Natural killer cell (primary cell): ENCODE measurements around the gene TM2D3. TPM values are rescaled to one million over a fixed set of nuclear protein-coding genes. Genes with fewer than 3 reads are reported as not detected.
A peak's percentile ranks its signal among the peaks of the same experiment; 100 is the strongest.

ENCODE experiments used
- ATAC-seq, 3 donors: fragments of 150-1000 bp in 2 of 3; fragments of 200-7000 bp in 1 of 3; cut with Tn5 transposase; 1 replicate in 1 of 3; 2 replicates in 2 of 3; pipeline ENCODE4 v1.10.0; 2021; ENCODE audit warnings: mild to moderate bottlenecking in 2 of 3, moderate library complexity in 2 of 3
- DNase-seq, 2 donors: peaks; one replicate each; pipeline versions ENCODE4 v3.0.0 to v3.0.0-alpha.2; 2013 to 2021; ENCODE audit warnings: mixed read lengths in 1 of 2
- H3K27ac ChIP-seq: one replicate; pipeline ENCODE4 v1.5.1; 2013; ENCODE audit warnings: mild to moderate bottlenecking, low read length
- H3K27me3 ChIP-seq: one replicate; pipeline ENCODE4 v1.6.1; 2013; ENCODE audit warnings: low read length; ENCODE audit not compliant: control insufficient read depth, insufficient read depth
- H3K36me3 ChIP-seq: one replicate; pipeline ENCODE4 v1.6.1; 2013; ENCODE audit warnings: low read length; ENCODE audit not compliant: control insufficient read depth, insufficient read depth
- H3K4me1 ChIP-seq: one replicate; pipeline ENCODE4 v1.6.1; 2013; ENCODE audit warnings: low read length; ENCODE audit not compliant: control insufficient read depth, insufficient read depth
- H3K4me3 ChIP-seq: one replicate; pipeline ENCODE4 v1.5.1; 2013; ENCODE audit warnings: low read length
- H3K9me3 ChIP-seq: one replicate; pipeline ENCODE4 v1.6.1; 2013; ENCODE audit warnings: low read length; ENCODE audit not compliant: control insufficient read depth, insufficient read depth
- H3K27ac Mint-ChIP-seq, 2 donors: one replicate each; pipeline ENCODE4 v1.8.0; 2022; ENCODE audit warnings: mild to moderate bottlenecking in 2 of 2, mixed read lengths in 2 of 2, moderate library complexity in 1 of 2
- H3K27me3 Mint-ChIP-seq, 2 donors: one replicate each; pipeline ENCODE4 v1.8.0; 2022; ENCODE audit warnings: low read depth in 2 of 2, mixed read lengths in 2 of 2
- H3K36me3 Mint-ChIP-seq: one replicate; pipeline ENCODE4 v1.8.0; 2022; ENCODE audit warnings: mixed read lengths
- H3K4me1 Mint-ChIP-seq, 2 donors: one replicate each; pipeline ENCODE4 v1.8.0; 2022; ENCODE audit warnings: mixed read lengths in 2 of 2
- H3K4me3 Mint-ChIP-seq: one replicate; pipeline ENCODE4 v1.8.0; 2022; ENCODE audit warnings: mild to moderate bottlenecking, moderate library complexity, mixed read lengths
- H3K9me3 Mint-ChIP-seq, 2 donors: one replicate each; pipeline ENCODE4 v1.8.0; 2022; ENCODE audit warnings: mixed read lengths in 2 of 2
- CTCF ChIP-seq: fragments of 200-600 bp; IDR thresholded peaks from one replicate; pipeline ENCODE4 v1.8.0; 2022; ENCODE audit warnings: antibody characterized with exemption
- WGBS: methylation state at CpG from one replicate; pipeline ENCODE4 v1.1.7; 2013; ENCODE audit warnings: missing lambda C conversion rate; ENCODE audit not compliant: insufficient coverage; 5-methylcytosine and 5-hydroxymethylcytosine counted together
- intact Hi-C: fragments of 100-400 bp; cut with micrococcal nuclease; formaldehyde crosslinking; loops from one replicate; pipeline ENCODE4 v1.14.2; 2022
- total RNA-seq, 4 donors: library from RNA; stranded (reverse); fragments of 120-200 nt in 1 of 4; gene quantifications; one replicate each; pipeline versions ENCODE4 v1.2.3 to v1.2.4, GENCODE V29; 2013 to 2022

TM2D3 gene
- total RNA-seq, 3 donors from 2014 or later (not counting 1 experiment from before 2014, with no cell fraction given) = 59.4 to 76.4 (median 71.2) TPM

- intact Hi-C loops = no loop called here
- Histone ChIP-seq H3K9me3 (no peaks in the 10 kb centered on the region), H3K4me1 (peaks cover 19% of the 10 kb centered on the region), H3K27ac (no peak overlapping the region), H3K4me3 (no peak overlapping the region), H3K27me3 (no peaks in the 10 kb centered on the region), H3K36me3 (peaks cover 17% of the 10 kb centered on the region)
- TF ChIP-seq CTCF = no peak
- H3K4me3 Mint-ChIP-seq = peak overlapping the region; percentile 57
- no peaks in the 10 kb centered on the region for H3K27me3 Mint-ChIP-seq
- ATAC-seq (no peak), DNase-seq (no peak)
- 81% methylated on average over 8 of the region's 8 CpGs for WGBS
- peak overlapping the region in 1 of 2 donors; percentile 96 for H3K27ac Mint-ChIP-seq
- no peaks in the 10 kb centered on the region for H3K36me3 Mint-ChIP-seq
- no peaks in the 10 kb centered on the region for H3K9me3 Mint-ChIP-seq
- H3K4me1 Mint-ChIP-seq = peaks cover 20 to 24% of the 10 kb centered on the region in 2 donors
Measured at GRCh38 chr15:101654171-101654570, 2.0 kb upstream of the TM2D3 start.

- Mint-ChIP-seq H3K4me1 (peaks cover 24 to 29% of the 10 kb centered on the region in 2 donors), H3K27ac (peak overlapping the region; percentile 93 to 96), H3K9me3 (no peaks in the 10 kb centered on the region), H3K4me3 (peak overlapping the region; percentile 92), H3K27me3 (no peaks in the 10 kb centered on the region), H3K36me3 (no peaks in the 10 kb centered on the region)
- 41% methylated on average over 42 of the region's 42 CpGs for WGBS
- Histone ChIP-seq H3K27me3 (no peaks in the 10 kb centered on the region), H3K36me3 (peaks cover 26% of the 10 kb centered on the region), H3K9me3 (no peaks in the 10 kb centered on the region), H3K4me1 (peaks cover 19% of the 10 kb centered on the region), H3K4me3 (peak overlapping the region; percentile 87), H3K27ac (peak overlapping the region; percentile 88)
- intact Hi-C loops = loop anchor here (2.0 kb wide), 1 partner anchor 70 kb away; no protein-coding TSS in a partner anchor
- DNase-seq = no peak
- no peak for ATAC-seq
- no peak for TF ChIP-seq CTCF
Measured at GRCh38 chr15:101652786-101653430, 727 bp upstream of the TM2D3 start.

GRCh38 chr15:101651554-101652097 is 555 bp downstream of the TM2D3 start:
- Mint-ChIP-seq H3K4me1 (peaks cover 24 to 29% of the 10 kb centered on the region in 2 donors), H3K9me3 (no peaks in the 10 kb centered on the region), H3K27ac (peak overlapping the region; percentile 93 to 96), H3K27me3 (no peaks in the 10 kb centered on the region), H3K4me3 (peak overlapping the region; percentile 92), H3K36me3 (no peaks in the 10 kb centered on the region)
- H3K4me3 ChIP-seq = peak overlapping the region; percentile 87
- peak in 2 of 3 donors; percentile 49 to 64 for ATAC-seq
- WGBS = under 1% methylated on average over 31 of the region's 32 CpGs
- H3K36me3 ChIP-seq = peaks cover 34% of the 10 kb centered on the region
- intact Hi-C loops = loop anchor here (2.0 kb wide), 1 partner anchor 71 kb away; no protein-coding TSS in a partner anchor
- DNase-seq = no peak
- H3K4me1 ChIP-seq = peaks cover 19% of the 10 kb centered on the region
- no peak for TF ChIP-seq CTCF
- no peaks in the 10 kb centered on the region for H3K27me3 ChIP-seq
- H3K9me3 ChIP-seq = no peaks in the 10 kb centered on the region
- H3K27ac ChIP-seq = peak overlapping the region; percentile 95
